Gastrocnemius medialis (tissue), 4 donors: ENCODE results near the gene AMIGO2. TPM values are rescaled to one million over a fixed set of nuclear protein-coding genes. Genes with fewer than 3 reads are reported as not detected.
A peak's percentile ranks its signal among the peaks of the same experiment; 100 is the strongest.

Experiments used
- ATAC-seq, 2 donors: fragments of 150-250 bp; one replicate each; pipeline ENCODE4 v1.9.1; 2016
- DNase-seq, 2 donors: peaks; one replicate each; pipeline ENCODE4 v3.0.0-alpha.2; 2019
- H3K27ac ChIP-seq, 4 donors: fragments of 200-600 bp; sonication (generic); 1 replicate in 1 of 4; 2 replicates in 3 of 4; pipeline ENCODE4 v1.5.1; 2016 to 2018; ENCODE audit warnings: mild to moderate bottlenecking in 2 of 4, moderate library complexity in 1 of 4
- H3K27me3 ChIP-seq, 3 donors: fragments of 200-600 bp; sonication (generic) in 2 of 3; 1 replicate in 1 of 3; 2 replicates in 2 of 3; pipeline versions ENCODE4 v1.5.1 to v1.6.0; 2016 to 2019; ENCODE audit warnings: mild to moderate bottlenecking in 1 of 3, moderate library complexity in 1 of 3
- H3K36me3 ChIP-seq, 2 donors: fragments of 200-600 bp; sonication (generic) in 1 of 2; one replicate each; pipeline ENCODE4 v1.5.1; 2017 to 2018
- H3K4me1 ChIP-seq, 2 donors: fragments of 200-600 bp; sonication (generic) in 1 of 2; one replicate each; pipeline ENCODE4 v1.5.1; 2016 to 2017; ENCODE audit warnings: mild to moderate bottlenecking in 2 of 2
- H3K4me3 ChIP-seq, 4 donors: fragments of 200-600 bp; sonication (generic) in 3 of 4; 1 replicate in 1 of 4; 2 replicates in 3 of 4; pipeline ENCODE4 v1.5.1; 2016 to 2019; ENCODE audit warnings: mild to moderate bottlenecking in 2 of 4
- H3K9me3 ChIP-seq, 3 donors: fragments of 200-600 bp; sonication (generic) in 2 of 3; 1 replicate in 1 of 3; 2 replicates in 2 of 3; pipeline ENCODE4 v1.5.1; 2016 to 2019
- POLR2A ChIP-seq, 2 donors: fragments of 450-650 bp; IDR thresholded peaks; one replicate each; pipeline ENCODE4 v1.6.1; 2017; ENCODE audit warnings: antibody characterized with exemption in 2 of 2, mild to moderate bottlenecking in 2 of 2, moderate library complexity in 2 of 2
- in situ Hi-C, 4 donors: fragments of 200-750 bp; cut with MboI; loops; one replicate each; pipeline versions ENCODE4 v1.15.0 to v1.8.0; 2017; ENCODE audit warnings: low sequenced_read_pairs in 4 of 4
- intact Hi-C: fragments of 100-400 bp; cut with DNase I; formaldehyde crosslinking; loops from one replicate; pipeline ENCODE4 v1.15.1; 2023; ENCODE audit warnings: low total_unique reads
- total RNA-seq, 4 donors: library from RNA; depleted of rRNA; stranded (reverse); fragments of >200 nt; gene quantifications; one replicate each; pipeline versions ENCODE4 v1.1.0 to v1.2.3, GENCODE V29; 2016
- TF ChIP-seq, protein P1 (sequence below), 5 experiments: fragments of 450-650 bp in 3 of 5; fragments of 200-600 bp in 2 of 5; sonication (generic) in 2 of 5; IDR thresholded peaks in 4 of 5; conservative IDR thresholded peaks in 1 of 5; 1 replicate in 4 of 5; 2 replicates in 1 of 5; pipeline ENCODE4 v1.5.1; 2016 to 2019; ENCODE audit warnings: antibody characterized with exemption in 5 of 5, mild to moderate bottlenecking in 3 of 5, moderate library complexity in 3 of 5

The AMIGO2 gene
- total RNA-seq, 4 donors from 2014 or later: 0.41 to 1.5 (median 0.51) TPM

DNA sequence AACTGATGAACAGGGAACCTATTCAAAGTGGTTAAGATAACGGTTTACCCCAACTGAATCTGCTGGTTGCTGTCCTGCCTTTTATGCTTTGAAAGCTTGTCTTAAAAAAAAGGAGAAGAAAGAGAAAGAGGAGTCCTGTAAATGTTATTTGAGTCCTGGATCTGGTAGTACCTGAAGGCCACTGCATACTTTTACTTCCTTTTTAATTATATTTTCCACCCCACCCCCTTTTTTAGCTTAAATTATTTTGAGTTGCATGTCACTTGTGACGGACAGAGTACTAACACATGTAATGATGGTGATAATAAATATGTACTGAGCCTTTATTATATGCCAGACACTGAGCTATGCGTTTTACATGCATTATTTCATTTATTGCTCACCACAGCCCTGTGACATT lies 2.5 kb upstream of the AMIGO2 start:
- in situ Hi-C loops (no loop called here), intact Hi-C loops (no loop called here)
- ATAC-seq (no peak), DNase-seq (no peak)
- H3K36me3 ChIP-seq: no peaks in the 10 kb centered on the region
- peaks cover 0 to 9% of the 10 kb centered on the region in 2 donors for H3K4me1 ChIP-seq
- peak overlapping the region in 1 of 4 donors; percentile 30 for H3K27ac ChIP-seq
- H3K9me3 ChIP-seq: no peaks in the 10 kb centered on the region
- peaks cover 0 to 19% (median 3%) of the 10 kb centered on the region in 3 donors for H3K27me3 ChIP-seq
- no peak overlapping the region for H3K4me3 ChIP-seq
- TF ChIP-seq, protein P1, sequence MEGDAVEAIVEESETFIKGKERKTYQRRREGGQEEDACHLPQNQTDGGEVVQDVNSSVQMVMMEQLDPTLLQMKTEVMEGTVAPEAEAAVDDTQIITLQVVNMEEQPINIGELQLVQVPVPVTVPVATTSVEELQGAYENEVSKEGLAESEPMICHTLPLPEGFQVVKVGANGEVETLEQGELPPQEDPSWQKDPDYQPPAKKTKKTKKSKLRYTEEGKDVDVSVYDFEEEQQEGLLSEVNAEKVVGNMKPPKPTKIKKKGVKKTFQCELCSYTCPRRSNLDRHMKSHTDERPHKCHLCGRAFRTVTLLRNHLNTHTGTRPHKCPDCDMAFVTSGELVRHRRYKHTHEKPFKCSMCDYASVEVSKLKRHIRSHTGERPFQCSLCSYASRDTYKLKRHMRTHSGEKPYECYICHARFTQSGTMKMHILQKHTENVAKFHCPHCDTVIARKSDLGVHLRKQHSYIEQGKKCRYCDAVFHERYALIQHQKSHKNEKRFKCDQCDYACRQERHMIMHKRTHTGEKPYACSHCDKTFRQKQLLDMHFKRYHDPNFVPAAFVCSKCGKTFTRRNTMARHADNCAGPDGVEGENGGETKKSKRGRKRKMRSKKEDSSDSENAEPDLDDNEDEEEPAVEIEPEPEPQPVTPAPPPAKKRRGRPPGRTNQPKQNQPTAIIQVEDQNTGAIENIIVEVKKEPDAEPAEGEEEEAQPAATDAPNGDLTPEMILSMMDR (IDR thresholded peaks at IDR 0.05 in 4 of 5, conservative IDR thresholded peaks at IDR 0.05 in 1 of 5): no peak
- TF ChIP-seq POLR2A (IDR thresholded peaks at IDR 0.05): no peak

DNA sequence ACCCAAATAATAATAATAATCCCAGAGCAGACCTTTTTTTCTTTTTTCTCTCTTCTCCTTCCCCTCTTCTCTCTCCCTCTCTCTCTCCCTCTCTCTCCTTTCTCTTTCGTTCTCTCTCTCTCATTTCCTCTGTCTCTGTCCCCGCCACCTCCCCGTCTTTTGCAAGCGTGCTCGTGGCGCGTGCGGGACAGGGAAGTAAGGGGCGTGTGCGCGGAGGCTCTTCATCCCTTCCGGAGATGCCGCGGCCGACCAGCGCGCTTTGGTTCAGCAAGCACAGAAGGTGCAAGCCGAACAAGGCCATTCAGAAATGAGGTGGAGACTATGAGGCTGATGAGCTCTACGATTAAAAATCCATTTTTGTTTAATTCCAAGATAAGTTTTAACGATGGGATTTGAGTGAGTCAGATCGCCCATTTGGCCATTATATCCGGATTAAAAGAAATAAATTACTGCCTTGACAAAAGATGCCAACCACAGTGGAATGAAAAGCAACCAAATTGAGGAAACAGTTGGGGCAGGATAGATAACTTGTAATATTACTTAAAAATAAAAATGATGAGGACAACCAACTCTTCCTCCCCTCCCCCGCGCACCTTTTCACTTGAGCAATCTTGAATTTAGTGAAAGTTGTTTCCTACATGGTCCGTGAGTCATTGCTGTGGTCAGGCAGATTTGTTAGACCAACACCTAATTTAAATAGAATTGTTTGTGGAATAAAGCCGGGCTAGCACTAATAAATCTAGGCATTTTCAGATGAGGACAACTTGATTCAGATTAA lies 1.2 kb upstream of the AMIGO2 start:
- DNase-seq (peak; percentile 24 to 40), ATAC-seq (peak in 1 of 2 donors; percentile 28)
- in situ Hi-C loops (no loop called here), intact Hi-C loops (no loop called here)
- H3K27me3 ChIP-seq: peaks cover 0 to 23% (median 3%) of the 10 kb centered on the region in 3 donors
- no peaks in the 10 kb centered on the region for H3K36me3 ChIP-seq
- no peaks in the 10 kb centered on the region for H3K9me3 ChIP-seq
- H3K4me1 ChIP-seq: peaks cover 0 to 9% of the 10 kb centered on the region in 2 donors
- TF ChIP-seq, protein P1 (IDR thresholded peaks at IDR 0.05 in 4 of 5, conservative IDR thresholded peaks at IDR 0.05 in 1 of 5): no peak
- TF ChIP-seq POLR2A (IDR thresholded peaks at IDR 0.05): no peak
- peak overlapping the region; percentile 56 to 65 (median 64) for H3K4me3 ChIP-seq
- peak overlapping the region; percentile 57 to 74 (median 68) for H3K27ac ChIP-seq

DNA sequence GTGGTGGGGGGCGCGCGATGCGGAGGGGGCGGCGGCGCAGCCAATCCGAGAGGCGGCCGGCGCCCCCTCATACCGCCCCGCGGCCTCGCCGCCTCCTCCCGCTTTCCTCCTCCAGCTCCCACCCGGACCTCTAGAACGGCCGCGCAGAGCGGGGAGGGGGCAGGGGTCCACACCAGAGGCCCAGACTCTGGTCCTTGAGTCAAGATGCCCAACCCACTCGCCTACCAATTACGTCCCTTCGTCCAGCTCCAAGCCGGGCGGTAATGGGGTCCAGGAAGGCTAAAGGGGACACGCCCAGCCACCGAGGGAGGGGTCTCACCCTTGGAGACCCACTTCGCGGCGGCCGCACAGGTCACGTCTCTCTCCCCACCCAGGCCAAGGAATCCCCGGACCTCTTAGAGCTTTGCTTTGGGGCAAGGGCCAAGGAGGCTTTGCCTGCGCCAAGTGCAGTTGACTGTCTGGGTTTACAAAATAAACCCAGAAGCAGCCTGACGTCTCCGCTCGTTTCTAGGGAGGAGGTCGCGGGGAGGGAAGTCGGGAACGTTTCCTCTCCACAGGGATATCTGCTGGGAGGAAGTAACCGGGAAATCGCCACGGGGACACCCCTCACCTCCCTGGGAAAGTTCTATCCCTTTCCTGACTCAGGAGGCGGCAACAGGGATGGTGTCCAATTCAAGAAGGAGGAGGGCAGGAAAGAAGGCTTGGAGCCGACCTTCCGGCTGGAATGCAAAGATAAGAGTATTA lies 394 bp upstream of the AMIGO2 start:
- peak overlapping the region; percentile 57 to 74 (median 68) for H3K27ac ChIP-seq
- peaks cover 0 to 28% (median 3%) of the 10 kb centered on the region in 3 donors for H3K27me3 ChIP-seq
- H3K4me3 ChIP-seq: peak overlapping the region; percentile 56 to 65 (median 64)
- in situ Hi-C loops: no loop called here
- no peaks in the 10 kb centered on the region for H3K36me3 ChIP-seq
- intact Hi-C loops: loop anchor here (5.0 kb wide), 1 partner anchor 317 kb away; no protein-coding TSS in a partner anchor
- peaks cover 0 to 9% of the 10 kb centered on the region in 2 donors for H3K4me1 ChIP-seq
- peak in 1 of 2 donors; percentile 13 for DNase-seq
- ATAC-seq: peak; percentile 37 to 47
- TF ChIP-seq, protein P1 (IDR thresholded peaks at IDR 0.05 in 4 of 5, conservative IDR thresholded peaks at IDR 0.05 in 1 of 5): no peak
- no peak for TF ChIP-seq POLR2A (IDR thresholded peaks at IDR 0.05)
- H3K9me3 ChIP-seq: no peaks in the 10 kb centered on the region

DNA sequence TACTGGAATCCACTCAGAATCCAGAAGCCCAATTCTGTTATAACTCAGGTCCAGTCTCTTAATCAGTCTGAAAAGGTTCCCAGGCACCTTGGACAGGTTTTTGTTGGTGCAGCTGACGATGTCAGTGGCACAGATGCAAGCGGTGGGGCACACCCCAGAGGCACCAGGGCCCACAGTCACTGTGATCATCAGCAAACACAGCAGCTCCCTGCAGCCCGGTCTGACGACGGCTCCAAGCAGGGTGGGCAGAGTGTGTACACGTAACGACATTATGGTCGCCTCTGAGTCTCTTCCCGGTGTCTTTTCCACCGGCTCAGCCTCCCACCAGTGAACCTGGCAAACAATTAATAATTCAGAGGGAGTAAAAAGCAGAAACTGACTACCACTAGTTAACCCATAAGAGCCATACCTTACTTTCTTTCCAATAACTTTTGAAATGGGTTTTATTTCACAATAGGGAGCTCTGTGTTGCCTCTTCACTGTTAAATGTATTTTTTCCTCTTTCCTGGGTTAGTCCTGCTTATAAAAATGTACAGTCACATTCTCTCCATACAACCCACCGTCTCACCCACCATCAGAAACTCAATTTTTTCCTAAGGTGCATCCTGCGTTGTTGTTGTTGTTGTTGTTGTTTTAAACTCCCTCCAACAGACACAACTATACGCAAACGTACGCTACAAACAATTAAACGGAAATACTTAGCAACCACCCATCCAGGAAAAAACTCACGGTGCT lies 859 bp downstream of the AMIGO2 start:
- intact Hi-C loops (loop anchor here (5.0 kb wide), 1 partner anchor 318 kb away; no protein-coding TSS in a partner anchor), in situ Hi-C loops (no loop called here)
- DNase-seq: no peak
- peak overlapping the region in 3 of 4 donors; percentile 33 to 74 (median 74) for H3K27ac ChIP-seq
- H3K4me1 ChIP-seq: peaks cover 0 to 9% of the 10 kb centered on the region in 2 donors
- TF ChIP-seq, protein P1 (IDR thresholded peaks at IDR 0.05 in 4 of 5, conservative IDR thresholded peaks at IDR 0.05 in 1 of 5): no peak
- no peak for TF ChIP-seq POLR2A (IDR thresholded peaks at IDR 0.05)
- H3K36me3 ChIP-seq: no peaks in the 10 kb centered on the region
- H3K27me3 ChIP-seq: peaks cover 0 to 28% (median 3%) of the 10 kb centered on the region in 3 donors
- no peaks in the 10 kb centered on the region for H3K9me3 ChIP-seq
- ATAC-seq: no peak
- H3K4me3 ChIP-seq: peak overlapping the region; percentile 56 to 65 (median 64)
